Stimulated activated CD4-positive, alpha-beta T cell treated with anti-CD3 and anti-CD28 coated beads, Interleukin-1b, Interleukin-23, amount 100 ng/mL, for 1 hour (primary cell): Measurements from ENCODE around the gene RAPGEF1.
"Not testable (repeated sequence)": the region's sequence is repeated elsewhere in the genome, so short reads cannot be mapped to it uniquely, and the experiment has no call there.

Source experiments
- DNase-seq, 2 donors: peaks; one replicate each; pipeline ENCODE4 v3.0.0-alpha.2; 2020; ENCODE audit warnings: low read depth in 2 of 2

The RAPGEF1 gene

GRCh38 chr9:131670247-131671132 is 69.4 kb downstream of the RAPGEF1 start:
- no peak for DNase-seq

DNA sequence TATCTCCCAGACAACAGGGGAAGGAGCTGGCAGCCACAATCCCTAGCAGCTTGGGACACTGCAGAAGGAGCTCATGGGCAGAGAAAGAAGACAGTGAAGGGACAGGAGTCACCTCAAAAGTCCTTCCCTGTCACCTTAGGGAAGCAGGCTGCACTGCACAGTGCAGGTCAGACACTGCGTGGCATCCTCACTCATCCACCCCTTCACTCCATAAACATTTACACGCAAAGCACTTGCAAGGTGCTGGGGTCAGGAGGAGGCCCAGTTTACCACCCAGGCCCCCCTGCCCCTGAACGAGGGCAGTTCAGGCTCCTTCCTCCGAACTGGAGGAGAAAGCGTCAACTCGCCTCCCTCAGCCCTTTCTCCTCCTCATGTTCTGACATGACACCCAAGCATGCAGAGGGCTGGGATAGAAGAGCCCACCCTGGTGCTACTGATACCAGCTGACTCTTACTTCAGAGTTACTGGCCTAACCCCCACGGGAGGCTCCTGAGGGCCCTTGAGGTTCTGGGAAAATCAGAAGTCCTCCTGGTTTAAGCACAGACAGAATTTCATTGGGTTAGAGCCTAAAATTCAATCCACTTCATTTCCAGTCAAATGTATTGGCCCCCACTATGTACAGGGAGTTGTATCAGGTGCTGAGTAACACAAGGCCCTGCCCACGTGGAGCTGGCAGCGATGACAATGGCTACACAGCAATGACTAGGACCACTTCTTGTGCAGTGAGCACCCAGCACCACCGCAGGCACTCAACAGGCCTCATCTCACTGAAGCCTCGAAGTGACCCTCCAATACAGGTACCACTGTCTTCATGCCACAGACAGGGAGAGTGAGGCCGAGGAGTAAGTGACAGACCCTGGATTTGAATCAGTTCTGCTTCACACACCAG is 70.4 kb downstream of the RAPGEF1 start:
- no peak for DNase-seq

GRCh38 chr9:131668439-131669268 is 71.2 kb downstream of the RAPGEF1 start:
- DNase-seq = peak in 1 of 2 donors; percentile 42

GRCh38 chr9:131668057-131668438 is 71.8 kb downstream of the RAPGEF1 start:
- DNase-seq = no peak

DNA sequence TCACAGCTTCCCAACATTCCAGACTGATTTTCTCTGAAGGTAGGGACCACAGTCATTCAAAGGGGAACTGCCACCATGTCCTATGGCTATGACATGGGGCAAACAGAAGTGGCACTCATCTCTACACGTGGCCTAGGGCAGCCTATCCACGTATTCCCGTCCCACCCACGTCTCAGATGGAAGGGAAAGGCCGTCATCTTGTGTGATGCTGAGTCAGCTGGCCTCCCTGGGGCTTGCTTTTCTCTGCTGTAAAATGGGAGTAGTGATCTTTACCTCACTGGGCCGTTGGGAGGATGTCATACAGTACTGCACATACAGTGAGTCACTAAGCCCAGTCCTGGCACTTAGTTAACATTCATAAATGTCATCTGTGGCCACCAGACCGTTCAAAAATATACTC is 72.3 kb downstream of the RAPGEF1 start:
- no peak for DNase-seq

GRCh38 chr9:131666774-131667173 is 73.1 kb downstream of the RAPGEF1 start:
- DNase-seq = no peak

DNA sequence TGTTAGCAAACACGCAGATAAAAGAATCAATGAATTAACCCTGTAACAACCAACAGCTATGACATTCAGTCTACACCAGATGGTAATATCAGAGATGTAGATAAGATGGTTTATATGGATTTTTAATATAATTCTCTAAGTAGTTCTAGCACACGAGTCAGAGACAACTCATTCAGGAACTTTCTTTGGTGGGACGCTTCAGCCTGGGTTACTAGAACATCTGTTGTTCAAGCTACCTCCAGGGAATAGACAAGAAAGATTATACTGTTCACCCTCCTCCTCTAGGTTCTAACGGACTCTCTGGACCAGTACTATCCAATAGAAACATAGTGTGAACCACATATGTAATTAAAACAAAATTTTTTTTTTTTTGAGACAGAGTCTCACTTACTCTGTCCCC is 73.8 kb downstream of the RAPGEF1 start:
- no peak for DNase-seq

DNA sequence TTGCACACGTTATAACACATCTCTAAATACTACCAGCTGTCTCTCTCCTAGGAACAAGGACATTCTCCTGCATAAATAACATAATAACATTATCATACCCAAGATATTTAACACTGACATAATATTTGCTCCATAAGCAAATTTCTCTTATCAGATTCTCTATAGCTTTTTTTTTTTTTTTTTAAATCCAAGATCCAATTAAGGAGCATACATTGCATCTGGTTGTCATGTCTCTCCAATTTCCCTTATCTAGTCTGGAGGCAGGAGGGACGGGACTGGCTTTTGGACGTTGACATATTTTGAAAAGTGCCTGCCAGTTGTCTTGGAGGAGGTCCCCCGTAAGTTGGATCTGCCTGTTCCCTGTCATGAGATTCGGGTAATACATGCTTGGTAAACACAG is 76.6 kb downstream of the RAPGEF1 start:
- DNase-seq = no peak

GRCh38 chr9:131662289-131662621 is 77.6 kb downstream of the RAPGEF1 start:
- DNase-seq = not testable (repeated sequence)

GRCh38 chr9:131661568-131662288 is 78.1 kb downstream of the RAPGEF1 start:
- peak; percentile 32 to 55 for DNase-seq

DNA sequence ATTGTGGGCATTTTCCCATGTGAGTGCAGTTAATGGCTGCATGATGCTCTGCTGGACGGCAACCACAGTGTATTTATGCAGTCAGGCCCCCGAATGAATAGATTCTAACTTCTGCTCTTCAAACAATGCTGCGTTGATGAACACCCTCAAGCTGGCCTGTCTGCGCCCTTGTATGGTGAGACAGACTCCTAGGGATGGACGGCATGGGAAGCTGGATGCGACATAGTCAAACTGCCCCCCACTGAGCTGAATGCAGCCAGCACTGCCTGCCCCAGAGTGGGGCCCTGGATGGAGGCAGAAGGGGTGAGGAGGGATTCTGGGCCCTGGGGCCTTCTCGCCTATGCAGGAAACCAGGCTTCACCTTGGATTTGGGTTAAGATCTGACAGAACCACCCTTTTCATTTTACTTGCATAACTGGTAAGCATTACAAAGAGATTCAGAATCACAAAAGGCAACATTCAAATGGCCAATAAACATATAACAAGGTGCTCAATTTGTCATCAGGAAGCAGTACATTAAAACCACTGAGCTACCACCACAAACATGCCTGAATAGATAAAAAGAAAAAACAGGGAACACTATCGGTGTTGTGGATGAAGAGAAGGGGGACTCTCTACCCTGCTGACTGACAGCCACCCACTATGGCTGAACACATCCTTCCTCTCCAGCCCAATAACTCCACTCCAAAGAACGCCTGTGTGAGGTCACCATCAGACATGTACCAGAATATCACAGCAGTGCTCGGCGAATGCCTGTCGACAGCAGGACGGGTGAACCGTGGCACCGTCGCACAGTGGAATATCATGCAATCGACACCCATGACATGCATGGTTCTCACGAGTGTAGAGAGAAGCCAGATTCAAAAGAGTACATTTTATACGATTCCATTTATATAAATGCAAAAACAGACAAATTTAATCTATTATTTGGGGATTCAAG is 79.1 kb downstream of the RAPGEF1 start:
- DNase-seq = no peak

DNA sequence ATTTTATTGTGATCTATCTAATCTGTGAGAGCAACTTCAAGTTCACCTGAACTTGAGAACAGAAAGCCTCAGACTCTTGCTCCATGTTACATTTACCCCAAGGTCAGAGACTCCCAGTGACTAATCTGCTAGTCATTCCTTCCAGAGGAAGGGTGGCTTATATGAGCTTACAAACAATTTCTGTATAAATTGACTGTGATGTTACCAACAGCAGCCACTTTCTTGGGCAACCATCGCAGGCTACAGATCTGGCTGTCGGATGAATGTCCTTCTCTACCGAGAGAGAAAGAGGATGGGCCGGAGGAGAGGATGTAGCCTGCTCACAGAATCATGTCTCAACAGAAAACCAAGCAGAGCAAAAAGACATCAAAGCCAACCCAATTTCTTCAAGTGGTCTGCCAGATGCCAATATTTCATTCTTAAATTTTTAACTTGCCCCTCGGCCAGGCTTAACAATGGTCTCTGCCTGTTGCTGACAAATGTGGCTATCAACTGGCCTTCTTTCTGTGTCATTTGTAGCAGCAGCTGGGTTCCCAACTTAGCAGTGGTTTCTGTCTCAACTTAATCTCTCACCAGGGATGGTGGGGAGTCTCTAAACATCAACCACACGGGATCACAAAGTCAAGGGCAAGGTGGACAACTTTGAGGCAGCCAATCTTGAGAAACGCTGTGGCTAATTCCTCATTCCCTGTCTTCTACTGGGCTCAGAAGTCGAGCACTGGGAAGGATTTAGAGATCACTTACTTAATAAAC is 81.3 kb downstream of the RAPGEF1 start:
- no peak for DNase-seq

GRCh38 chr9:131657940-131658339 is 81.9 kb downstream of the RAPGEF1 start:
- DNase-seq = no peak

GRCh38 chr9:131657456-131657855 is 82.4 kb downstream of the RAPGEF1 start:
- DNase-seq = no peak

DNA sequence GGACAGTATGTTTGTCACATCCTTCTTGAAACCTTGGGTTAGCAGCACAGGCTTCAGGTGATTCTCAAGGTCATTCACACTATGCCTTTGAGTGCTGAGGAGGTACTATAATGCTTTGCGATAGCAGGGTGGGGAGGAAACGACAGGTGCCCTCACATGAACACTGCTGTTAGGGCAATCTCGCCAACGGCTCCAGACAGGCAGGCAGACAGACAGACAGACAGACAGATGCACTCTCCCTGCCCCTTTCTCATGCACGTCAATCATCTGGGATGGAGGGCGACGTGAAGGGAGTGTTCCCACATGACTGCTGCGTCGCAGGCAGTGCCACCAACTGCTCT is 82.9 kb downstream of the RAPGEF1 start:
- DNase-seq = no peak

GRCh38 chr9:131656356-131657036 is 83.4 kb downstream of the RAPGEF1 start:
- DNase-seq = peak in 1 of 2 donors; percentile 64

DNA sequence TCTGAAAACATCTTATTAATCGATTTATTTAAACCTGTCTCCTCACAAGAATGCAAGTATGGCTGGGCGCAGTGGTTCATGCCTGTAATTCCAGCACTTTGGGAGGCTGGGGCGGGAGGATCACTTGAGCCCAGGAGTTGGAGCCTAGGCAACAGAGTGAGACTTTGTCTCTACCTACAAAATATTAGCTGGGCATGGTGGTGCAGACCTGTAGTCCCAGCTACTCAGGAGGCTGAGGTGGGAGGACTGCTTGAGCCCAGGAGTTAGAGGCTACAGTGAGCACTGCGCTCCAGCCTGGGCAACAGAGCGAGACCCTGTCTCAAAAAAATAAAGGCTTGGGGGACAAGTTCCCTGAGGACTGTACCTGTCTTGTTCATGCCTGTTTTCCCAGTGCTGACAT is 85.5 kb downstream of the RAPGEF1 start:
- not testable (repeated sequence) for DNase-seq

DNA sequence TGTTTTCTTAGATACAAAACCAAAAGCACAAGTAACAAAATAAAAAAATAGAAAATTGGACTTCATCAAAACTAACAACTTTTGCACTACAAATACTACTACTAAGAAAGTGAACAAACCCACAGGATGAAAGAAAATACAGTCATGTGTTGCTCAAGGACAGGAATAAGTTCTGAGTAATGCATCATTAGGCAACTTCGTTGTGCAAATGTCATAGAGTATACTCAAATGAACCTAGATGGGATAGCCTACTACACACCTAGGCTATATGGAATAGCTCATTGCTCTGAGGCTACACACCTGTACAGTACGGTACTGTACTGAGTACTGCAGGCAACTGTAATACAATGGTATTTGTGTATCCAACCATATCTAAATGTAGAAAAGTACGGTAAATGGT is 88.3 kb downstream of the RAPGEF1 start:
- no peak for DNase-seq

DNA sequence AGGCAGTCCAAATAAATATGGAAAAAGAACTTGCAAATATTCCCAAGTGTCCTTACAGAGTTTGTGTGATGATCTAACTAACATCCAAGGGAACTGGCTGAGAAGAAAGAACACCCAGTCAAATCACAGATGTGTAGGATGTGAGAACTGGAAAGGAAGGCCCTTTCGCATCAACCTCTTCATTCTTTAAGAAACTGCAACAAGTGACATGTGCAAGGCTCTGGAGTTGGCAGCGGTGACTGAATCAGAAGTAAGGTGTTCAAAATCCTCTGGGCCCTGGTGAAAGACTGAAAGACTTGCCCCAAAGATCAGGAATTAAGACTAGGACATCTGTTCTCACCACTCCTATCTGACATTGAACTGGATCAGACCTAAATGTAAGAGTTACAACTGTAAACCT is 88.7 kb downstream of the RAPGEF1 start:
- DNase-seq = no peak
